Neural cell (in vitro differentiated cells): ENCODE results near the gene RPUSD1. TPM values are rescaled to one million over a fixed set of nuclear protein-coding genes. Genes with fewer than 3 reads are reported as not detected.

Experiments
- H2AFZ ChIP-seq: fragments of 200-600, 300-800 bp; sonication (generic), shearing (Covaris generic); 2 replicates; pipeline ENCODE4 v1.6.0; 2014; ENCODE audit warnings: low read depth, mild to moderate bottlenecking, antibody characterized with exemption, low read length, moderate library complexity
- H3F3A ChIP-seq: fragments of 200-600 bp; shearing (Covaris generic); 2 replicates; pipeline ENCODE4 v1.6.1; 2016; ENCODE audit warnings: mild to moderate bottlenecking, moderate library complexity, mixed read lengths, antibody characterized with exemption, low read length; ENCODE audit not compliant: insufficient read depth, poor library complexity, severe bottlenecking
- H3K27ac ChIP-seq: fragments of 200-600, 300-800 bp; sonication (generic), shearing (Covaris generic); 2 replicates; pipeline ENCODE4 v1.5.1; 2014; ENCODE audit warnings: mild to moderate bottlenecking, low read length, moderate library complexity
- H3K27me3 ChIP-seq: fragments of 300-800, 200-600 bp; sonication (generic), shearing (Covaris generic); 2 replicates; pipeline ENCODE4 v1.6.0; 2014; ENCODE audit warnings: mild to moderate bottlenecking, low read depth, low read length, moderate library complexity; ENCODE audit not compliant: insufficient read depth
- H3K36me3 ChIP-seq: fragments of 300-800, 200-600 bp; sonication (generic), shearing (Covaris generic); 2 replicates; pipeline ENCODE4 v1.5.1; 2014; ENCODE audit warnings: mild to moderate bottlenecking, antibody characterized with exemption, low read length, moderate library complexity; ENCODE audit not compliant: insufficient read depth
- H3K4me2 ChIP-seq: fragments of 300-800, 200-600 bp; sonication (generic), shearing (Covaris generic); 2 replicates; pipeline ENCODE4 v1.6.0; 2014; ENCODE audit warnings: mild to moderate bottlenecking, low read length
- H3K4me3 ChIP-seq: fragments of 300-800, 200-600 bp; sonication (generic), shearing (Covaris generic); 2 replicates; pipeline ENCODE4 v1.5.1; 2014; ENCODE audit warnings: mild to moderate bottlenecking, low read length, moderate library complexity
- H3K79me2 ChIP-seq: fragments of 200-600 bp; shearing (Covaris generic); replicated peaks from 2 replicates; pipeline ENCODE4 v1.6.0; 2014; ENCODE audit warnings: mild to moderate bottlenecking, low read length, moderate library complexity; ENCODE audit not compliant: insufficient read depth
- H3K9ac ChIP-seq: fragments of 300-800, 200-600 bp; sonication (generic), shearing (Covaris generic); 2 replicates; pipeline ENCODE4 v1.6.1; 2016; ENCODE audit warnings: mild to moderate bottlenecking, low read length, mixed read lengths
- H3K9me2 ChIP-seq: fragments of 200-600 bp; shearing (Covaris generic); 2 replicates; pipeline ENCODE4 v1.6.1; 2016; ENCODE audit warnings: mild to moderate bottlenecking, low read length, mixed read lengths; ENCODE audit not compliant: insufficient read depth
- H3K9me3 ChIP-seq: fragments of 200-600, 300-800 bp; sonication (generic), shearing (Covaris generic); 2 replicates; pipeline ENCODE4 v1.6.1; 2016; ENCODE audit warnings: mild to moderate bottlenecking, mixed run types, low read length, moderate library complexity, mixed read lengths
- H4K20me1 ChIP-seq: fragments of 200-600 bp; shearing (Covaris generic); 2 replicates; pipeline ENCODE4 v1.6.1; 2016; ENCODE audit warnings: mild to moderate bottlenecking, mixed run types; ENCODE audit not compliant: insufficient read depth
- EP300 ChIP-seq: fragments of 450-650 bp; conservative IDR thresholded peaks from 2 replicates; pipeline ENCODE4 v1.6.1; 2014; ENCODE audit warnings: antibody characterized with exemption, mild to moderate bottlenecking, moderate library complexity; ENCODE audit not compliant: poor library complexity, severe bottlenecking
- EZH2 ChIP-seq: fragments of 200-600, 300-800 bp; shearing (Covaris generic), sonication (generic); IDR thresholded peaks from 2 replicates; pipeline ENCODE4 v1.6.1; 2014; ENCODE audit warnings: antibody characterized with exemption, low read length, borderline replicate concordance, mild to moderate bottlenecking; ENCODE audit not compliant: insufficient read depth, poor library complexity, severe bottlenecking
- MXI1 ChIP-seq: fragments of 450-650 bp; conservative IDR thresholded peaks from 2 replicates; pipeline ENCODE4 v1.6.1; 2014; ENCODE audit warnings: antibody characterized with exemption, mild to moderate bottlenecking; ENCODE audit not compliant: poor library complexity, severe bottlenecking
- POLR2AphosphoS5 ChIP-seq: IDR thresholded peaks from 2 replicates; pipeline ENCODE4 v1.6.1; 2012
- RAD21 ChIP-seq: fragments of 450-650 bp; conservative IDR thresholded peaks from 2 replicates; pipeline ENCODE4 v1.6.1; 2014; ENCODE audit warnings: antibody characterized with exemption, mild to moderate bottlenecking, moderate library complexity
- SMC3 ChIP-seq: fragments of 450-650 bp; conservative IDR thresholded peaks from 2 replicates; pipeline ENCODE4 v1.6.1; 2014; ENCODE audit warnings: antibody characterized with exemption, mild to moderate bottlenecking, moderate library complexity; ENCODE audit not compliant: poor library complexity
- TAF1 ChIP-seq: IDR thresholded peaks from 2 replicates; pipeline ENCODE4 v1.6.1; 2012; ENCODE audit warnings: low read depth
- polyA plus RNA-seq: library from polyadenylated mRNA; depleted of rRNA; stranded (reverse); fragments of >200 nt; gene quantifications from 2 replicates; pipeline ENCODE4 v1.2.3, GENCODE V29; 2014
- TF ChIP-seq, protein P1 (sequence below): IDR thresholded peaks from 2 replicates; pipeline ENCODE4 v1.6.1; 2012; ENCODE audit warnings: borderline replicate concordance
- TF ChIP-seq, protein P2 (sequence below): fragments of 450-650 bp; IDR thresholded peaks from 2 replicates; pipeline ENCODE4 v1.5.1; 2014; ENCODE audit warnings: antibody characterized with exemption, mild to moderate bottlenecking, moderate library complexity; ENCODE audit not compliant: poor library complexity, severe bottlenecking

The RPUSD1 gene
- polyA plus RNA-seq, 1 donor from 2014 or later: 42.4 TPM

DNA sequence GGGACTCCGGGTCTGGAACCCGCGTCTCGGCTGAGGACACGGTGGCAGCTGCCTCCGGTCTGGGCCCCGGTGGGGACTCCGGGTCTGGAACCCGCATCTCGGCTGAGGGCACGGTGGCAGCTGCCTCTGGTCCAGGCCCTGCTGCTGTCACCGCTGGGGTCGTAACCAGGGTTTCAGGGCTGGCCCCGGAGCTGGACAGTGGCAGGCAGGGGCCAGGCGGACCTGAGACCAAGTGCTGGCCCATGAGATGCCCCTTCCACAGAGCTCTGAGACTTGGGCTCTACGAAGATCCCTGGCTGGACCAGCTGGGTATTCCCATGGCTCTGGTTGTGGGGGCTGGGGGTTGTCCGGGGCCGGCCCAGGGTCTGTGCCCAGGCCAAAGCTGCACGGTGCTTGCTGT lies 3.8 kb downstream of the RPUSD1 start:
- H3K36me3 ChIP-seq: no peaks in the 10 kb centered on the region
- H3K4me3 ChIP-seq: no peak overlapping the region
- H4K20me1 ChIP-seq: no peaks in the 10 kb centered on the region
- H3F3A ChIP-seq: no peaks in the 10 kb centered on the region
- H3K9me2 ChIP-seq: no peaks in the 10 kb centered on the region
- H3K9me3 ChIP-seq: no peaks in the 10 kb centered on the region
- no peak overlapping the region for H3K4me2 ChIP-seq
- no peak for TF ChIP-seq MXI1
- no peak for TF ChIP-seq SMC3
- TF ChIP-seq RAD21: no peak
- TF ChIP-seq EP300: no peak
- no peaks in the 10 kb centered on the region for H3K27me3 ChIP-seq
- no peak overlapping the region for H2AFZ ChIP-seq
- H3K27ac ChIP-seq: no peak overlapping the region
- peaks cover 8% of the 10 kb centered on the region for H3K79me2 ChIP-seq
- H3K9ac ChIP-seq: no peak overlapping the region

DNA sequence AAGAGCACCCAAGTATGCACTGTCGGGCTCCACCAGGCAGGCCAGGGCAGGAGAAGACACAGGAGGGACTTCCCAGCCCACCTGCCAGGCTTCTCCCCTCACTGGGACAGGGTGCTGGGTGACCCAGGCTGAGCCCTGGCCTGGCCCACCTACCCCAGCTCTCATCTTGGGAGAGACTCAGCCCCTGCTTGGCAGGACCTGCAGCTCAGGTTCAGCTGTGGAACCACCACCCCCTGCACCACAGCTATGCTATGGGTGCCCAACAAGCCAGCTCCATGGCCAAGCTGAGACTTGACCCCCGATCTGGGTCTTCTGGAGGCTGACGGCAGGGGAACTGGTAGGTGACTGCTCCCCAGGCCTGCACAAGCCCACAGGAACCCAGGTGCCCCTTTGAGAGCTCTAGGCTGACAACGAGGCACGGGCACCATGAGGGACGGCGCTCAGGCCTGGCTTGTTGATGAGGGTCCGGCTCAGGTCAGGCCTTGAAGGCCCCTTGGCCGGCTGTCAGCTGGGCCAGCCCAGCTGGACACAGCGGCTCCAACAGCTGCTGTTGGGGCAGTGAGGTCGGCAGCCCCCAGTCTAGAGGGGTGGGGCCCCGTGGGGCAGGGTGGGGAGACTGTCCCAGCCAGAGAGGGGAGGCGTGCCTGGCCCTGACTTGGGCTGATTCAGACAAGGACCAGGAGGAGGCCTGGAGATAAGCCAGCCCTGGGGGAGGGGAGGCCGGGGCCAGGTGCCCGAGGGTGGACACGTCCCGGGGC lies 4.6 kb downstream of the RPUSD1 start:
- no peak overlapping the region for H3K27ac ChIP-seq
- no peaks in the 10 kb centered on the region for H3K27me3 ChIP-seq
- no peak overlapping the region for H3K9ac ChIP-seq
- TF ChIP-seq, protein P1, sequence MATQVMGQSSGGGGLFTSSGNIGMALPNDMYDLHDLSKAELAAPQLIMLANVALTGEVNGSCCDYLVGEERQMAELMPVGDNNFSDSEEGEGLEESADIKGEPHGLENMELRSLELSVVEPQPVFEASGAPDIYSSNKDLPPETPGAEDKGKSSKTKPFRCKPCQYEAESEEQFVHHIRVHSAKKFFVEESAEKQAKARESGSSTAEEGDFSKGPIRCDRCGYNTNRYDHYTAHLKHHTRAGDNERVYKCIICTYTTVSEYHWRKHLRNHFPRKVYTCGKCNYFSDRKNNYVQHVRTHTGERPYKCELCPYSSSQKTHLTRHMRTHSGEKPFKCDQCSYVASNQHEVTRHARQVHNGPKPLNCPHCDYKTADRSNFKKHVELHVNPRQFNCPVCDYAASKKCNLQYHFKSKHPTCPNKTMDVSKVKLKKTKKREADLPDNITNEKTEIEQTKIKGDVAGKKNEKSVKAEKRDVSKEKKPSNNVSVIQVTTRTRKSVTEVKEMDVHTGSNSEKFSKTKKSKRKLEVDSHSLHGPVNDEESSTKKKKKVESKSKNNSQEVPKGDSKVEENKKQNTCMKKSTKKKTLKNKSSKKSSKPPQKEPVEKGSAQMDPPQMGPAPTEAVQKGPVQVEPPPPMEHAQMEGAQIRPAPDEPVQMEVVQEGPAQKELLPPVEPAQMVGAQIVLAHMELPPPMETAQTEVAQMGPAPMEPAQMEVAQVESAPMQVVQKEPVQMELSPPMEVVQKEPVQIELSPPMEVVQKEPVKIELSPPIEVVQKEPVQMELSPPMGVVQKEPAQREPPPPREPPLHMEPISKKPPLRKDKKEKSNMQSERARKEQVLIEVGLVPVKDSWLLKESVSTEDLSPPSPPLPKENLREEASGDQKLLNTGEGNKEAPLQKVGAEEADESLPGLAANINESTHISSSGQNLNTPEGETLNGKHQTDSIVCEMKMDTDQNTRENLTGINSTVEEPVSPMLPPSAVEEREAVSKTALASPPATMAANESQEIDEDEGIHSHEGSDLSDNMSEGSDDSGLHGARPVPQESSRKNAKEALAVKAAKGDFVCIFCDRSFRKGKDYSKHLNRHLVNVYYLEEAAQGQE: no peak
- no peak for TF ChIP-seq TAF1
- no peak for TF ChIP-seq EP300
- no peak for TF ChIP-seq POLR2AphosphoS5
- no peak for TF ChIP-seq SMC3
- TF ChIP-seq EZH2: no peak
- no peak for TF ChIP-seq MXI1
- TF ChIP-seq, protein P2, sequence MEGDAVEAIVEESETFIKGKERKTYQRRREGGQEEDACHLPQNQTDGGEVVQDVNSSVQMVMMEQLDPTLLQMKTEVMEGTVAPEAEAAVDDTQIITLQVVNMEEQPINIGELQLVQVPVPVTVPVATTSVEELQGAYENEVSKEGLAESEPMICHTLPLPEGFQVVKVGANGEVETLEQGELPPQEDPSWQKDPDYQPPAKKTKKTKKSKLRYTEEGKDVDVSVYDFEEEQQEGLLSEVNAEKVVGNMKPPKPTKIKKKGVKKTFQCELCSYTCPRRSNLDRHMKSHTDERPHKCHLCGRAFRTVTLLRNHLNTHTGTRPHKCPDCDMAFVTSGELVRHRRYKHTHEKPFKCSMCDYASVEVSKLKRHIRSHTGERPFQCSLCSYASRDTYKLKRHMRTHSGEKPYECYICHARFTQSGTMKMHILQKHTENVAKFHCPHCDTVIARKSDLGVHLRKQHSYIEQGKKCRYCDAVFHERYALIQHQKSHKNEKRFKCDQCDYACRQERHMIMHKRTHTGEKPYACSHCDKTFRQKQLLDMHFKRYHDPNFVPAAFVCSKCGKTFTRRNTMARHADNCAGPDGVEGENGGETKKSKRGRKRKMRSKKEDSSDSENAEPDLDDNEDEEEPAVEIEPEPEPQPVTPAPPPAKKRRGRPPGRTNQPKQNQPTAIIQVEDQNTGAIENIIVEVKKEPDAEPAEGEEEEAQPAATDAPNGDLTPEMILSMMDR: no peak
- no peak for TF ChIP-seq RAD21
- H2AFZ ChIP-seq: no peak overlapping the region
- no peaks in the 10 kb centered on the region for H4K20me1 ChIP-seq
- no peaks in the 10 kb centered on the region for H3F3A ChIP-seq
- H3K9me2 ChIP-seq: no peaks in the 10 kb centered on the region
- no peak overlapping the region for H3K4me3 ChIP-seq
- H3K36me3 ChIP-seq: no peaks in the 10 kb centered on the region
- no peaks in the 10 kb centered on the region for H3K9me3 ChIP-seq
- peaks cover 4% of the 10 kb centered on the region for H3K79me2 ChIP-seq
- no peak overlapping the region for H3K4me2 ChIP-seq
